ENCODE data around the gene OR4K17.

GRCh38 chr14:20110438-20110837 is at the start of gene OR4K17:
- TF ChIP-seq CTCF (IDR thresholded peaks at IDR 0.05; ENCODE audit: poor library complexity, severe bottlenecking) = no peak
- TF ChIP-seq EZH2 (IDR thresholded peaks at IDR 0.05; ENCODE audit: borderline replicate concordance, insufficient read depth, low read length, poor library complexity, severe bottlenecking) = no peak

Data from neural cell (in vitro differentiated cells).